ENCODE measurements around the gene TIRAP. TPM values are rescaled to one million over a fixed set of nuclear protein-coding genes. Genes with fewer than 3 reads are reported as not detected.

Gene TIRAP
- total and polyA plus RNA-seq, 9 of the 15 experiments (the other 6 are each of a cell fraction or from before 2014, with no cell fraction given): 0.60 to 8.7 (median 3.7) TPM

GRCh38 chr11:126268708-126269579 is 13.9 kb upstream of the TIRAP start, which contains the start of the genes FOXRED1 and SRPRA:
Gene FOXRED1, plus strand, starts transcription at chr11:126269154. Its CDS starts 53 bp downstream, at chr11:126269207.
Gene SRPRA, minus strand, starts transcription at chr11:126268895. Its CDS starts 91 bp downstream, at chr11:126268804.
- Histone ChIP-seq H3K27ac (ENCODE audit: extremely low read depth, low read depth, low read length) (peak within 1 kb of the TSS; percentile 96), H3K36me3 (ENCODE audit: control insufficient read depth, insufficient read depth, low read length) (peaks cover 77% of the 10 kb centered on the region), H3K9me3 (replicated peaks; ENCODE audit: control insufficient read depth, insufficient read depth, low read depth, low read length) (no peaks in the 10 kb centered on the region), H3K4me2 (ENCODE audit: insufficient read depth, low read length) (peak within 1 kb of the TSS; percentile 97), H3K79me2 (ENCODE audit: control insufficient read depth, insufficient read depth, low read length) (peaks cover 51% of the 10 kb centered on the region), H4K20me1 (replicated peaks; ENCODE audit: control insufficient read depth, insufficient read depth, low read length) (0 out of 2 replicates have a peak, but pooled peaks cover under 1% of the 10 kb centered on the region), H3K4me1 (replicated peaks in 1 of 2; ENCODE audit: control insufficient read depth in 2 of 2, insufficient read depth in 2 of 2, low read length in 2 of 2) (peaks cover 4 to 11% of the 10 kb centered on the region in 2 experiments; a peak in 3 of 5 replicates), H3K27me3 (ENCODE audit: control insufficient read depth in 2 of 2, insufficient read depth in 2 of 2, low read length in 2 of 2) (no peaks in the 10 kb centered on the region; a peak in 1 of 5 replicates), H3K9ac (ENCODE audit: insufficient read depth in 1 of 2, low read depth in 2 of 2, low read length in 2 of 2) (peak within 1 kb of the TSS; percentile 99), H2AFZ (ENCODE audit: low read depth, low read length) (peak within 1 kb of the TSS; percentile 93), H3K9me1 (ENCODE audit: control insufficient read depth, insufficient read depth, low read length) (no peaks in the 10 kb centered on the region), H3K4me3 (peak within 1 kb of the TSS; percentile 93)
- intact Hi-C loops (cut with micrococcal nuclease): loop anchor here (2.0 kb wide), 1 partner anchor 58 kb away; the partner anchor contains the start of genes FAM118B and RPUSD4
- CTCF ChIA-PET (ENCODE audit: low intra/inter-chr PET ratio): no interaction called here
- peak; percentile 99 to 100 (median 100) for DNase-seq (ENCODE audit: extremely low read depth in 1 of 4, low spot score in 3 of 4)
- in situ Hi-C loops (cut with MboI): no loop called here
- BruUV-seq (replicated peaks): TSS peak; percentile 85
- under 1% methylated on average over 45 of the region's 64 CpGs for WGBS (ENCODE audit: insufficient coverage, low coverage, missing lambda C conversion rate)
- peak; percentile 98 for ATAC-seq
- POLR2A ChIA-PET: interaction anchor here (0.6 to 2.5 kb wide), 10 partner anchors 9 to 258 kb away, joined by 3 to 14 read pairs (median 4); partner anchors contain the start of gene TIRAP
- peak; percentile 96 for FAIRE-seq
- no peak for TF ChIP-seq ZNF263 (CRISPR knock-in tag; IDR thresholded peaks at IDR 0.05; ENCODE audit: borderline replicate concordance)
- TF ChIP-seq SAFB (IDR thresholded peaks at IDR 0.05; ENCODE audit: borderline replicate concordance, low read depth, low read length): no peak
- TF ChIP-seq HOXB6 (CRISPR knock-in tag; IDR thresholded peaks at IDR 0.05; ENCODE audit: borderline replicate concordance): no peak
- TF ChIP-seq CHCHD3 (CRISPR knock-in tag; IDR thresholded peaks at IDR 0.05): no peak
- TF ChIP-seq CREM (IDR thresholded peaks at IDR 0.05; ENCODE audit: low read depth): peak; percentile 98
- TF ChIP-seq FOXK2 (conservative IDR thresholded peaks at IDR 0.05 in 1 of 2, IDR thresholded peaks at IDR 0.05 in 1 of 2; ENCODE audit: low read depth in 2 of 2): peak in 1 of 2 experiments; percentile 66; a peak in 2 of 4 replicates
- no peak for TF ChIP-seq LCOR (CRISPR knock-in tag; IDR thresholded peaks at IDR 0.05)
- no peak; the same call in 1 of the 2 replicates for TF ChIP-seq ARID4B (CRISPR knock-in tag; IDR thresholded peaks at IDR 0.05)
- peak; percentile 15 to 88 (median 81) for TF ChIP-seq YY1 (IDR thresholded peaks at IDR 0.05; ENCODE audit: borderline replicate concordance in 1 of 3, control insufficient read depth in 1 of 3, extremely low read depth in 1 of 3, insufficient read depth in 3 of 3, insufficient read length in 1 of 3, insufficient replicate concordance in 2 of 3, low read depth in 1 of 3, low read length in 2 of 3)
- no peak for TF ChIP-seq SRSF1 (IDR thresholded peaks at IDR 0.05; ENCODE audit: low read depth, low read length)
- peak; percentile 92 for TF ChIP-seq USF1 (CRISPR knock-in tag; IDR thresholded peaks at IDR 0.05)
- TF ChIP-seq TAF9B (IDR thresholded peaks at IDR 0.05; ENCODE audit: partially characterized antibody): peak; percentile 73
- TF ChIP-seq CEBPB (tag; IDR thresholded peaks at IDR 0.05): no peak
- TF ChIP-seq ZNF75A (CRISPR knock-in tag; IDR thresholded peaks at IDR 0.05): no peak
- no peak for TF ChIP-seq HNRNPK (IDR thresholded peaks at IDR 0.05; ENCODE audit: low read depth, low read length, poor library complexity, severe bottlenecking)

Data from K562 (cell line).